LNCaP clone FGC (cell line): Measurements from ENCODE around the gene LCT.

Source experiments
- DNase-seq: peaks from one replicate; pipeline ENCODE4 v3.0.0-alpha.2; 2011; ENCODE audit warnings: low read depth
- H3K4me3 ChIP-seq: 2 replicates; pipeline ENCODE4 v1.5.1; 2011; ENCODE audit warnings: mild to moderate bottlenecking, low read depth, low read length, control low read depth
- TF ChIP-seq, protein P1 (sequence below): IDR thresholded peaks from 2 replicates; pipeline ENCODE4 v1.5.1; 2012; ENCODE audit warnings: mild to moderate bottlenecking; ENCODE audit not compliant: control insufficient read depth, insufficient read depth; ENCODE audit errors: extremely low read depth

LCT gene

GRCh38 chr2:135822855-135823254 is 14.1 kb downstream of the LCT start:
- DNase-seq = no peak
- no peak overlapping the region for H3K4me3 ChIP-seq
- TF ChIP-seq, protein P1, sequence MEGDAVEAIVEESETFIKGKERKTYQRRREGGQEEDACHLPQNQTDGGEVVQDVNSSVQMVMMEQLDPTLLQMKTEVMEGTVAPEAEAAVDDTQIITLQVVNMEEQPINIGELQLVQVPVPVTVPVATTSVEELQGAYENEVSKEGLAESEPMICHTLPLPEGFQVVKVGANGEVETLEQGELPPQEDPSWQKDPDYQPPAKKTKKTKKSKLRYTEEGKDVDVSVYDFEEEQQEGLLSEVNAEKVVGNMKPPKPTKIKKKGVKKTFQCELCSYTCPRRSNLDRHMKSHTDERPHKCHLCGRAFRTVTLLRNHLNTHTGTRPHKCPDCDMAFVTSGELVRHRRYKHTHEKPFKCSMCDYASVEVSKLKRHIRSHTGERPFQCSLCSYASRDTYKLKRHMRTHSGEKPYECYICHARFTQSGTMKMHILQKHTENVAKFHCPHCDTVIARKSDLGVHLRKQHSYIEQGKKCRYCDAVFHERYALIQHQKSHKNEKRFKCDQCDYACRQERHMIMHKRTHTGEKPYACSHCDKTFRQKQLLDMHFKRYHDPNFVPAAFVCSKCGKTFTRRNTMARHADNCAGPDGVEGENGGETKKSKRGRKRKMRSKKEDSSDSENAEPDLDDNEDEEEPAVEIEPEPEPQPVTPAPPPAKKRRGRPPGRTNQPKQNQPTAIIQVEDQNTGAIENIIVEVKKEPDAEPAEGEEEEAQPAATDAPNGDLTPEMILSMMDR = no peak

GRCh38 chr2:135821190-135821589 is 15.8 kb downstream of the LCT start:
- TF ChIP-seq, protein P1 = no peak
- H3K4me3 ChIP-seq = no peak overlapping the region
- no peak for DNase-seq

DNA sequence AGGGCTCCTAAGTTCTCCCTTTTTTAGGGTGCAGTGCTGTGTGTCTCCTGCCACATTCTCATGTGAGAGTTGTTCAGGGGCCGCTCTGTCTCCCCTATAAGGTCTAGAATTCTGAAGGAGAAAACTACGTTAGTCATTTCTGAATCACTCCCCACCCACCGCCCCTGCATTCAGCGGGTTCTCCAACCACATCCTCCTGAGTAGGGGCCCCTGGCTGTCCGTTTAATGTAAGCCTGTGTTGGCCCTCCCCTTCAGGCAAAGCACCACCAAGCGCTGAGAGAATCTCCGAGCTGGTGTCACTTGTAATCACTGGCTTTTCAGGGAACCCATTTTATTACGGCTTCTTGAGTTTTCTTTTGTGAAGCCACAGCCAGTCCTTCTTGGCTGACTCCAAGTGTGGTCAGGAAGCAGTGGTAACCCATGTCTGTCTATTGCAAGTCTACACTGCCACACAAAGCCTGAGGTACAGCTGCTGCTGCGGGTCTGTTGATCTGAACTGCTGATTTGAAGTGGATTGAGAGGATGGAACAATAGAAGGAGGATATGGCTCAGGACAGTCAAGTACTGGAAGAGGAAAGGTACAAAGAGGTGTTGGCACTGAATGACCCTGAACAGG is 16.9 kb downstream of the LCT start:
- TF ChIP-seq, protein P1 = no peak
- no peak overlapping the region for H3K4me3 ChIP-seq
- DNase-seq = no peak

DNA sequence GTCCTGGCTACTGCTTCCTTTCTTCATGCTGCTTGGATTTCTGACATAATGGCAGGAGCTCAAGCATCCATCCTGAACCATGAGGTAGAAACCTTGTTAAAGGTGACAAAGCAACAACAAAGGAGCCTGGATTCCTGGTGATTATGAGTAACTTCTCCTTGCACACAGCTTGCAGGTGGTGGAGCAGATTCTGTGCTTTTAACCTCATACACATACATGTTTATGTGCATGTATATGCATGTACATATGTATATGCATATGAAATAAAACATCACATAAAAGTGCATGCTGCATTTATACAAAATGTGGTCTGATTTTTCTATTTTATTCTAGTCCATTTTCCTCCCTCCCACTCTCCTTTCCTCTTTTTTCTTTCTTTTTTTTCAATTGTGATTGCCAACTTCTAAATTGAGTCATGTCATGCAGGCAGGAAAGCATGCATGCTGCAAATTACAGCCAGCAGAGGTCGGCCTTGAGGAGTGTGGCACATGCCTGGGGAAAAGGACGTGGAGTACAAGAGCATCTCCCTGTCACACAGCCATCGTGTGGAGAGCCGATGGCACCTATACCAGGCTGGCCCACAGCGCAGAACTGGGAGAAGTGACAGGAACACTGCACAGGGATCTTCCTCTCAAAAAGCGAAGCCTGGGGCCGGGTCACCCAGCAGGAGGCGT is 17.9 kb downstream of the LCT start:
- TF ChIP-seq, protein P1 = peak; percentile 43
- DNase-seq = no peak
- H3K4me3 ChIP-seq = no peak overlapping the region

DNA sequence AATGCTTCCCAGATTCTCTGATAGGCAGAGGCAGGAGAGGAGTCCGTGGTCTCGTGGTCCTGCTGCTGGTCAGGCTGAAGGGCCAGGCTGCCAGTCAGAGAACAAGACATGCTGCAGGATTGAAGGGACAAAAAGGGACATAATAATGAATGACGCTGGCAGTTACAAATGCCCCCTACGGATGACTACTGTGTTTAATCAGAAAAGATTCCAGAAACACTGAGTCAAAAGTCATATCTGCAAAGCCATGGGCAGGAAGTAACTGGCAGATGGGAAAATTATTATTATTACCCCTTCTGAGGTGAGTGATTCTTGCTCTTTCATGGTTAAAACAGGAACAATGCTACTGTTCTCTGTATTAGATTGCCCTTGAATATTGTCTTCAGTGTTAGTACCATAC is 19.0 kb downstream of the LCT start:
- TF ChIP-seq, protein P1 = no peak
- no peak for DNase-seq
- H3K4me3 ChIP-seq = no peak overlapping the region

- DNase-seq = no peak
- TF ChIP-seq, protein P1 = no peak
- H3K4me3 ChIP-seq = no peak overlapping the region
These were observed 19.5 kb downstream of the LCT start for GRCh38 chr2:135817466-135817865.

DNA sequence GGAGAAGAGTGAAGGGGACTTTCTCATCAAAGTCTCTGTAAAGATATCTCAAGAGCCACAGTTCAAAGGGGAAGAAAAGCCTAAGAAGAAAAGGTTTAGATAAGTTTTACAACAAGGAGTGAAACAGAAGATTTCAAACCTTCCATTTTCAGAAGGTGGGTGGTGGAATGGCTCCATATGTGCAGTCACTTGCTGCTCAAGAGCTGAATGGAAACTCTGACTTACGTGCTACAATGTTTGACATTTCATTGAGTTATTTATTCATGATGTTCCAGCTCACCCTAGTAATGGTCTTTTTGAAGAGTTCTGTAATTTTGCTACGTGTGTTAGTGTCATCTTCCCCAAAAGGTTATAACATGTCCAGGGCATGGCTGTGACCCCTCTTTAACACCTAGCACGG is 21.7 kb downstream of the LCT start:
- DNase-seq = no peak
- no peak overlapping the region for H3K4me3 ChIP-seq

More for the DNA sequence above, 21.7 kb downstream of the LCT start:
- TF ChIP-seq, protein P1 = no peak
